ENCODE measurements around the gene MCM6.

DNA sequence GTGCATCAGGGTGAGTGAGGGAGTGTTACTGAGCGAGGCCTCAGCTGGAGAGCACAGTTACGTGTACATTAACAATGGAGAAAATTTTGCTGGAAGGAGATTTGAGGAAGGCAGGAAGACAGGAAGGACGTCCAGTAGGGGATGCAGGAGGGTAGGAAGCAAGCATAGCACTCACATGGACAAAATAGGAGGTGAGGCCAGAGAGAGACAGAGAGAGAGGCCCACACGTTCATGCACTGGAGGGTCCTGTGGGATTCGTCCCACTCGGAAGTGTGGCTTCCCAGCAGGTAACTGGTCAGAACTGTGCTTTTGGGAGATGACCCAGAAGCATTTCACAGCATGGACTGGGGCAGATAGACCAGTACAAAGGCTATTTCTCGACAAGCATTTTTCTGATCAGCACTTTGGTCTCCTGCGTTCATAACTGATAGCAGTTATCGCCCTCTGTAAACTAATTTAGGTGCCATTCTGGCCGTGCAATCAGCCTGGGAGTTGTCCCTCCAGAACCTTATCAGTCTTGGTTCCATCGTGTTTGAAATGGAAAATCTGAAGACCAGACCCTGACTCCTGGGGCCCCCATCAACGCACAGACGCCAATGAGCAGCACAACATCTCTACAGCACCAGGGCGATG, 44.9 kb downstream of the MCM6 start:
- TF ChIP-seq POLR2AphosphoS5 (IDR thresholded peaks at IDR 0.05; ENCODE audit: low read depth) (no peak), STAT1 (IDR thresholded peaks at IDR 0.05; ENCODE audit: unreplicated experiment) (no peak), EZH2 (IDR thresholded peaks at IDR 0.05; ENCODE audit: low read depth, unreplicated experiment) (no peak)
- TF ChIP-seq, protein P1, sequence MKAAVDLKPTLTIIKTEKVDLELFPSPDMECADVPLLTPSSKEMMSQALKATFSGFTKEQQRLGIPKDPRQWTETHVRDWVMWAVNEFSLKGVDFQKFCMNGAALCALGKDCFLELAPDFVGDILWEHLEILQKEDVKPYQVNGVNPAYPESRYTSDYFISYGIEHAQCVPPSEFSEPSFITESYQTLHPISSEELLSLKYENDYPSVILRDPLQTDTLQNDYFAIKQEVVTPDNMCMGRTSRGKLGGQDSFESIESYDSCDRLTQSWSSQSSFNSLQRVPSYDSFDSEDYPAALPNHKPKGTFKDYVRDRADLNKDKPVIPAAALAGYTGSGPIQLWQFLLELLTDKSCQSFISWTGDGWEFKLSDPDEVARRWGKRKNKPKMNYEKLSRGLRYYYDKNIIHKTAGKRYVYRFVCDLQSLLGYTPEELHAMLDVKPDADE (IDR thresholded peaks at IDR 0.05) = no peak
- TF ChIP-seq, protein P2, sequence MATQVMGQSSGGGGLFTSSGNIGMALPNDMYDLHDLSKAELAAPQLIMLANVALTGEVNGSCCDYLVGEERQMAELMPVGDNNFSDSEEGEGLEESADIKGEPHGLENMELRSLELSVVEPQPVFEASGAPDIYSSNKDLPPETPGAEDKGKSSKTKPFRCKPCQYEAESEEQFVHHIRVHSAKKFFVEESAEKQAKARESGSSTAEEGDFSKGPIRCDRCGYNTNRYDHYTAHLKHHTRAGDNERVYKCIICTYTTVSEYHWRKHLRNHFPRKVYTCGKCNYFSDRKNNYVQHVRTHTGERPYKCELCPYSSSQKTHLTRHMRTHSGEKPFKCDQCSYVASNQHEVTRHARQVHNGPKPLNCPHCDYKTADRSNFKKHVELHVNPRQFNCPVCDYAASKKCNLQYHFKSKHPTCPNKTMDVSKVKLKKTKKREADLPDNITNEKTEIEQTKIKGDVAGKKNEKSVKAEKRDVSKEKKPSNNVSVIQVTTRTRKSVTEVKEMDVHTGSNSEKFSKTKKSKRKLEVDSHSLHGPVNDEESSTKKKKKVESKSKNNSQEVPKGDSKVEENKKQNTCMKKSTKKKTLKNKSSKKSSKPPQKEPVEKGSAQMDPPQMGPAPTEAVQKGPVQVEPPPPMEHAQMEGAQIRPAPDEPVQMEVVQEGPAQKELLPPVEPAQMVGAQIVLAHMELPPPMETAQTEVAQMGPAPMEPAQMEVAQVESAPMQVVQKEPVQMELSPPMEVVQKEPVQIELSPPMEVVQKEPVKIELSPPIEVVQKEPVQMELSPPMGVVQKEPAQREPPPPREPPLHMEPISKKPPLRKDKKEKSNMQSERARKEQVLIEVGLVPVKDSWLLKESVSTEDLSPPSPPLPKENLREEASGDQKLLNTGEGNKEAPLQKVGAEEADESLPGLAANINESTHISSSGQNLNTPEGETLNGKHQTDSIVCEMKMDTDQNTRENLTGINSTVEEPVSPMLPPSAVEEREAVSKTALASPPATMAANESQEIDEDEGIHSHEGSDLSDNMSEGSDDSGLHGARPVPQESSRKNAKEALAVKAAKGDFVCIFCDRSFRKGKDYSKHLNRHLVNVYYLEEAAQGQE (IDR thresholded peaks at IDR 0.05; ENCODE audit: unreplicated experiment) = no peak
- TF ChIP-seq, protein P3, sequence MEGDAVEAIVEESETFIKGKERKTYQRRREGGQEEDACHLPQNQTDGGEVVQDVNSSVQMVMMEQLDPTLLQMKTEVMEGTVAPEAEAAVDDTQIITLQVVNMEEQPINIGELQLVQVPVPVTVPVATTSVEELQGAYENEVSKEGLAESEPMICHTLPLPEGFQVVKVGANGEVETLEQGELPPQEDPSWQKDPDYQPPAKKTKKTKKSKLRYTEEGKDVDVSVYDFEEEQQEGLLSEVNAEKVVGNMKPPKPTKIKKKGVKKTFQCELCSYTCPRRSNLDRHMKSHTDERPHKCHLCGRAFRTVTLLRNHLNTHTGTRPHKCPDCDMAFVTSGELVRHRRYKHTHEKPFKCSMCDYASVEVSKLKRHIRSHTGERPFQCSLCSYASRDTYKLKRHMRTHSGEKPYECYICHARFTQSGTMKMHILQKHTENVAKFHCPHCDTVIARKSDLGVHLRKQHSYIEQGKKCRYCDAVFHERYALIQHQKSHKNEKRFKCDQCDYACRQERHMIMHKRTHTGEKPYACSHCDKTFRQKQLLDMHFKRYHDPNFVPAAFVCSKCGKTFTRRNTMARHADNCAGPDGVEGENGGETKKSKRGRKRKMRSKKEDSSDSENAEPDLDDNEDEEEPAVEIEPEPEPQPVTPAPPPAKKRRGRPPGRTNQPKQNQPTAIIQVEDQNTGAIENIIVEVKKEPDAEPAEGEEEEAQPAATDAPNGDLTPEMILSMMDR (conservative IDR thresholded peaks at IDR 0.05; ENCODE audit: low read depth in 2 of 2) = no peak
